PFSK-1 (cell line): ENCODE data around the gene USP17L13.
"Not testable (repeated sequence)": the region's sequence is repeated elsewhere in the genome, so short reads cannot be mapped to it uniquely, and the experiment has no call there.

Experiments used
- POLR2AphosphoS5 ChIP-seq: IDR thresholded peaks from 2 replicates; pipeline ENCODE4 v1.6.1; 2012; ENCODE audit warnings: low read depth, mild to moderate bottlenecking, control low read depth, low read length, moderate library complexity
- SIN3A ChIP-seq: IDR thresholded peaks from 2 replicates; pipeline ENCODE4 v1.6.1; 2012; ENCODE audit warnings: mild to moderate bottlenecking, low read length, moderate library complexity, borderline replicate concordance; ENCODE audit not compliant: insufficient read depth
- TAF1 ChIP-seq: IDR thresholded peaks from 2 replicates; pipeline ENCODE4 v1.6.1; 2012; ENCODE audit warnings: low read length, control low read depth, borderline replicate concordance; ENCODE audit not compliant: insufficient read depth
- TF ChIP-seq, protein P1 (sequence below), 2 experiments: IDR thresholded peaks; 2 replicates each; pipeline versions ENCODE4 v1.6.1 to v1.8.0; 2011 to 2012; ENCODE audit warnings: low read depth in 2 of 2, low read length in 2 of 2, control low read depth in 1 of 2, inconsistent platforms in 1 of 2, mild to moderate bottlenecking in 1 of 2, moderate library complexity in 1 of 2; ENCODE audit not compliant: insufficient read depth in 1 of 2

DNA sequence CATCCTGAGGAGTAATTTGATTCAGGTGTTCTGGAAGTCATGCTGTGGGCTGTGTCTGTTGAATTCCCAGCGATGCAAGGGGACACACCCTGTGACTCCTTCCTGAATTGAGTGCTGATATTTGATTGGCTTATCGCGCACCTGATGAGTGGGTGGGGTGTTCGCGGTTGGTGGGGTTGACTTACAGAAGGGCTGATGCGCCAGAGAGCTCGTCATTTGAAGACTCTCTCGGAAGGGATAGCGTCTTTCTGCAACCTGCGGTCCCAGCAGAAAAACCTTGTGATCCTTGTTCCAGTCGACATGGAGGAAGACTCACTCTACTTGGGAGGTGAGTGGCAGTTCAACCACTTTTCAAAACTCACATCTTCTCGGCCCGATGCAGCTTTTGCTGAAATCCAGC is 4.8 kb upstream of the USP17L13 start, which contains the start of gene USP17L12:
- TF ChIP-seq, protein P1, sequence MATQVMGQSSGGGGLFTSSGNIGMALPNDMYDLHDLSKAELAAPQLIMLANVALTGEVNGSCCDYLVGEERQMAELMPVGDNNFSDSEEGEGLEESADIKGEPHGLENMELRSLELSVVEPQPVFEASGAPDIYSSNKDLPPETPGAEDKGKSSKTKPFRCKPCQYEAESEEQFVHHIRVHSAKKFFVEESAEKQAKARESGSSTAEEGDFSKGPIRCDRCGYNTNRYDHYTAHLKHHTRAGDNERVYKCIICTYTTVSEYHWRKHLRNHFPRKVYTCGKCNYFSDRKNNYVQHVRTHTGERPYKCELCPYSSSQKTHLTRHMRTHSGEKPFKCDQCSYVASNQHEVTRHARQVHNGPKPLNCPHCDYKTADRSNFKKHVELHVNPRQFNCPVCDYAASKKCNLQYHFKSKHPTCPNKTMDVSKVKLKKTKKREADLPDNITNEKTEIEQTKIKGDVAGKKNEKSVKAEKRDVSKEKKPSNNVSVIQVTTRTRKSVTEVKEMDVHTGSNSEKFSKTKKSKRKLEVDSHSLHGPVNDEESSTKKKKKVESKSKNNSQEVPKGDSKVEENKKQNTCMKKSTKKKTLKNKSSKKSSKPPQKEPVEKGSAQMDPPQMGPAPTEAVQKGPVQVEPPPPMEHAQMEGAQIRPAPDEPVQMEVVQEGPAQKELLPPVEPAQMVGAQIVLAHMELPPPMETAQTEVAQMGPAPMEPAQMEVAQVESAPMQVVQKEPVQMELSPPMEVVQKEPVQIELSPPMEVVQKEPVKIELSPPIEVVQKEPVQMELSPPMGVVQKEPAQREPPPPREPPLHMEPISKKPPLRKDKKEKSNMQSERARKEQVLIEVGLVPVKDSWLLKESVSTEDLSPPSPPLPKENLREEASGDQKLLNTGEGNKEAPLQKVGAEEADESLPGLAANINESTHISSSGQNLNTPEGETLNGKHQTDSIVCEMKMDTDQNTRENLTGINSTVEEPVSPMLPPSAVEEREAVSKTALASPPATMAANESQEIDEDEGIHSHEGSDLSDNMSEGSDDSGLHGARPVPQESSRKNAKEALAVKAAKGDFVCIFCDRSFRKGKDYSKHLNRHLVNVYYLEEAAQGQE (IDR thresholded peaks at IDR 0.05; ENCODE audit: insufficient read depth in 1 of 2, low read depth in 2 of 2, low read length in 2 of 2), result not testable (repeated sequence)
- TF ChIP-seq SIN3A, TAF1, POLR2AphosphoS5: not testable (repeated sequence)
